A673 (cell line): ENCODE data around the gene KREMEN1. TPM values are rescaled to one million over a fixed set of nuclear protein-coding genes. Genes with fewer than 3 reads are reported as not detected.

Source experiments
- BruUV-seq: library from RNA; stranded (reverse); fragments of 400-500 nt; replicated peaks from 2 replicates; lab custom pipeline; 2021; lab: Mats Ljungman, UMichigan
- CTCF ChIA-PET: fragments of 300-600 bp; sonication (Branson Sonifier 250); formaldehyde crosslinking; loops from one replicate; lab custom pipeline; 2022; ENCODE audit warnings: antibody characterized with exemption; lab: Charles Lee
- POLR2A ChIA-PET: fragments of 300-600 bp; sonication (Branson Sonifier 250); formaldehyde crosslinking; loops from one replicate; lab custom pipeline; 2022; ENCODE audit warnings: antibody characterized with exemption; ENCODE audit not compliant: low non-redundant PET; lab: Charles Lee
- DNase-seq: peaks from one replicate; pipeline ENCODE4 v3.0.0-alpha.2; 2015; ENCODE audit warnings: low spot score
- H3K27ac ChIP-seq: fragments of 200-600 bp; sonication (generic); 2 replicates; pipeline ENCODE4 v1.5.1; 2016; ENCODE audit warnings: mixed run types, low read depth, mild to moderate bottlenecking, mixed read lengths, antibody characterized with exemption, low read length; ENCODE audit not compliant: poor library complexity, severe bottlenecking
- H3K27me3 ChIP-seq: fragments of 200-600 bp; sonication (generic); replicated peaks from 2 replicates; pipeline ENCODE4 v1.6.1; 2017; ENCODE audit warnings: mixed run types, low read depth, mild to moderate bottlenecking, mixed read lengths, antibody characterized with exemption, low read length; ENCODE audit not compliant: insufficient read depth, poor library complexity
- H3K36me3 ChIP-seq: fragments of 200-600 bp; sonication (generic); 2 replicates; pipeline ENCODE4 v1.6.1; 2016; ENCODE audit warnings: mixed run types, mild to moderate bottlenecking, mixed read lengths, antibody characterized with exemption, low read length; ENCODE audit not compliant: insufficient read depth, poor library complexity, severe bottlenecking
- H3K4me1 ChIP-seq: fragments of 200-600 bp; sonication (generic); 2 replicates; pipeline ENCODE4 v1.6.1; 2017; ENCODE audit warnings: mixed run types, mild to moderate bottlenecking, mixed read lengths, antibody characterized with exemption, low read length; ENCODE audit not compliant: insufficient read depth, poor library complexity, severe bottlenecking
- H3K4me3 ChIP-seq: fragments of 200-600 bp; sonication (generic); 2 replicates; pipeline ENCODE4 v1.5.1; 2016; ENCODE audit warnings: low read depth, mixed run types, mild to moderate bottlenecking, mixed read lengths, low read length; ENCODE audit not compliant: poor library complexity, severe bottlenecking
- H3K9me3 ChIP-seq: fragments of 200-600 bp; sonication (generic); 2 replicates; pipeline ENCODE4 v1.6.1; 2016; ENCODE audit warnings: mixed run types, low read depth, mild to moderate bottlenecking, mixed read lengths, antibody characterized with exemption, low read length; ENCODE audit not compliant: poor library complexity, severe bottlenecking
- EZH2 ChIP-seq: fragments of 200-600 bp; sonication (generic); IDR thresholded peaks from 2 replicates; pipeline ENCODE4 v1.6.1; 2017; ENCODE audit warnings: borderline replicate concordance, low read depth, mild to moderate bottlenecking, mixed read lengths, antibody characterized with exemption, low read length; ENCODE audit not compliant: poor library complexity, severe bottlenecking
- intact Hi-C: fragments of 100-400 bp; cut with micrococcal nuclease; formaldehyde crosslinking; loops from one replicate; pipeline ENCODE4 v1.10.0; 2022; ENCODE audit not compliant: unreplicated experiment
- total RNA-seq: library from RNA; stranded (reverse); gene quantifications from 2 replicates; pipeline ENCODE4 v1.2.3, GENCODE V29; 2021
- TF ChIP-seq, protein P1 (sequence below): fragments of 300-800, 200-600 bp; sonication (generic); conservative IDR thresholded peaks from 2 replicates; pipeline ENCODE4 v1.5.1; 2017; ENCODE audit warnings: low read depth, mild to moderate bottlenecking, antibody characterized with exemption, low read length, moderate library complexity, mixed read lengths

KREMEN1 gene
- total RNA-seq, 1 experiment from 2014 or later: 4.2 TPM

DNA sequence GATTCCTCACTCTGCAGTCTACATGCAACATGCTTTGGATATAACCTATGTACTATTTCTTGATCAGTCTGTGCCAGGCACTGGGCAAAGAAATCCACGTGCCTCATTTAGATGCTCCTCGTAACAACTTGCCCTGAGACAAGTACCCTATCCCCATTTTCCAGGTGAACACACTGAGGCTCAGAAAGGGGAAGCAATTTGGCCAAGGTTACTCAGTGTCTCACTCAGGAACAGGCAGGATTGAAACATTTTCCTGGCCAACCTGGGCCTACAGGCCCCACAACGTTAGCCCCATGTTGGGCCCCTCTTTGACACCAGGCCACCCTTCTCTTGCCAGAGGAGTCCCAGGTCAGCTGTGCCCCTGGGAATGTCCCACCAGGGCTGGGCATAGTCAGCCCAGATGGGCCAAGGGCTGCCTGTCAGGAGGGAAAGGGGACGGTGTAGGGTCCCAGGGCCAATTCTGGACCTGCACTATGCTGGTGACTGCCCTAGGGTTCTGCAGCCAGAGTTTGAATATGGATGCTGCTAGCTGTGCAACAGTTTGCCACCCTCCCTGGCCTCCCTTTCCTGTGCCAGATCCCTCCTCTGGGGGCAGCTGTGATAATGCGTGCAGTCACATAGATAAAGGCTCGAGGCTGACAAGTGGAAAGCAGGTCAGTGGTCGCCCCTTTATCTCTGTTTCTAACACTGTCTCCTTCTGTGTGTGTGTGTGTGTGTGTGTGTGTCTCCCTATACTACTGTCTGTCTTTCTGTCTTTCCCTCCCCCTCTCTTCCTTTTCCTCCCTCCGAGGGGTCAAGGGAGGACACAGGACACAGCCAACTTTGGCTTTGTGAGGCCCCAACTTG lies 122.5 kb downstream of the KREMEN1 start:
- POLR2A ChIA-PET: no interaction called here
- BruUV-seq: no TSS peak

DNA sequence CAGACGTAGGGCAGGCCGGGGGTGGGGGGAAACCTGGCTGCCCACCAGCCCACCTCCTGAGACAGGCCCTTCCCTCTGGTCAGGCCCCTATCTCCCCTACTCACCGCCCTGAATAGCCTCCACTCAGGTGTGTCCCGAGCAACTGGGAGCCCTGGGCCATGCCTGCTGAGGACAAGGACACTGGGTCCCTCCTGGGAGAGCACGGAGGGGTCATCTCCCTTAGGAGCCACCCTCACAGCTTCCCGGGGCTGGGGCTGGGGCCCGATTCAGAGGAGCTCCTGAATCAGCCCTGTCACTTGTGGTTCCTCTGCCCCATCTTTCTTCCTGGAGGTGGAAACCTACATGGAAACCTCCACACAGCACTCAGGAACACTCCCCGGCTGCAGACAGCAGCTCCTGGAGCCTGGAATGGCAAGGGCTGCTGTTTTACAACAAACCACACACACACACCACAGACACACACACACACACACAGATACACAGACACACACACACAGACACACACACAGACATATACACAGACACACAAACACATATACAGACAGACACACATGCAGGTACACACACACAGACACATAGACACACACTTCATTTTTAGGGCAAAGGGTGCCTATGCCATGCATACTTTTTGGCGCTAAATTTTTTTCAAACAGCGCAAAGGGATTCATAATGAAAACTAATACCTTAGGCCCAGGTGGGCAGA lies 123.3 kb downstream of the KREMEN1 start:
- Histone ChIP-seq H3K4me1 (no peaks in the 10 kb centered on the region), H3K4me3 (no peak overlapping the region), H3K27me3 (no peaks in the 10 kb centered on the region), H3K36me3 (no peaks in the 10 kb centered on the region), H3K27ac (no peak overlapping the region), H3K9me3 (no peaks in the 10 kb centered on the region)
- TF ChIP-seq, protein P1, sequence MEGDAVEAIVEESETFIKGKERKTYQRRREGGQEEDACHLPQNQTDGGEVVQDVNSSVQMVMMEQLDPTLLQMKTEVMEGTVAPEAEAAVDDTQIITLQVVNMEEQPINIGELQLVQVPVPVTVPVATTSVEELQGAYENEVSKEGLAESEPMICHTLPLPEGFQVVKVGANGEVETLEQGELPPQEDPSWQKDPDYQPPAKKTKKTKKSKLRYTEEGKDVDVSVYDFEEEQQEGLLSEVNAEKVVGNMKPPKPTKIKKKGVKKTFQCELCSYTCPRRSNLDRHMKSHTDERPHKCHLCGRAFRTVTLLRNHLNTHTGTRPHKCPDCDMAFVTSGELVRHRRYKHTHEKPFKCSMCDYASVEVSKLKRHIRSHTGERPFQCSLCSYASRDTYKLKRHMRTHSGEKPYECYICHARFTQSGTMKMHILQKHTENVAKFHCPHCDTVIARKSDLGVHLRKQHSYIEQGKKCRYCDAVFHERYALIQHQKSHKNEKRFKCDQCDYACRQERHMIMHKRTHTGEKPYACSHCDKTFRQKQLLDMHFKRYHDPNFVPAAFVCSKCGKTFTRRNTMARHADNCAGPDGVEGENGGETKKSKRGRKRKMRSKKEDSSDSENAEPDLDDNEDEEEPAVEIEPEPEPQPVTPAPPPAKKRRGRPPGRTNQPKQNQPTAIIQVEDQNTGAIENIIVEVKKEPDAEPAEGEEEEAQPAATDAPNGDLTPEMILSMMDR: no peak
- no peak for TF ChIP-seq EZH2
- ChIA-PET POLR2A (no interaction called here), CTCF (interaction anchor here (0.7 kb wide), 1 partner anchor 19 kb away, joined by 3 read pairs; no protein-coding TSS in a partner anchor)
- no peak for DNase-seq
- intact Hi-C loops: no loop called here
- BruUV-seq: no TSS peak

More for the DNA sequence above, 122.5 kb downstream of the KREMEN1 start:
- Histone ChIP-seq H3K9me3 (no peaks in the 10 kb centered on the region), H3K27ac (no peak overlapping the region), H3K27me3 (no peaks in the 10 kb centered on the region), H3K4me3 (no peak overlapping the region), H3K36me3 (no peaks in the 10 kb centered on the region), H3K4me1 (no peaks in the 10 kb centered on the region)
- intact Hi-C loops: no loop called here
- TF ChIP-seq, protein P1: no peak
- no peak for TF ChIP-seq EZH2
- DNase-seq: no peak
- CTCF ChIA-PET: interaction anchor here (0.7 kb wide), 1 partner anchor 19 kb away, joined by 3 read pairs; no protein-coding TSS in a partner anchor

DNA sequence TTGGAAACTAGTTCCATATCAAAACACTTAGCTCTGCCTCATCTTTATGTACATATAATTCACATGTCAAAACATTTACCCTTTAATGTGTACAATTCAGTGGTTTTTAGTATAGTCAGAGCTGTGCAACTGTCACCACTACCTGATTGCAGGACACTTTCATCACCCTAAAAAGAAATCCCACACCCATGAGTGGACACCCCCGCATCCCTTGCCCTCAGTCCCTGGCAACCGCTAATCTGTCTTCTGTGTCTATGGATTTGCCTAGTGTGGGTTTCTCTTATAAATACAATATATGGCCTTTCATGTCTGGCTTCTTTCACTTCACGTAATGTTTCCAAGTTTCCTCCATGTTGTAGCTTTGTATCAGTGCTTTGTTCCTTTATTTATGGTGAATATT lies 124.3 kb downstream of the KREMEN1 start:
- POLR2A ChIA-PET: no interaction called here
- BruUV-seq: no TSS peak
- Histone ChIP-seq H3K27me3 (no peaks in the 10 kb centered on the region), H3K4me3 (no peak overlapping the region), H3K4me1 (peaks cover 5% of the 10 kb centered on the region), H3K27ac (no peak overlapping the region), H3K36me3 (no peaks in the 10 kb centered on the region), H3K9me3 (no peaks in the 10 kb centered on the region)
- intact Hi-C loops: no loop called here
- no peak for DNase-seq
- TF ChIP-seq, protein P1: no peak
- CTCF ChIA-PET: no interaction called here
